ENCODE measurements around the gene PLD3.

DNA sequence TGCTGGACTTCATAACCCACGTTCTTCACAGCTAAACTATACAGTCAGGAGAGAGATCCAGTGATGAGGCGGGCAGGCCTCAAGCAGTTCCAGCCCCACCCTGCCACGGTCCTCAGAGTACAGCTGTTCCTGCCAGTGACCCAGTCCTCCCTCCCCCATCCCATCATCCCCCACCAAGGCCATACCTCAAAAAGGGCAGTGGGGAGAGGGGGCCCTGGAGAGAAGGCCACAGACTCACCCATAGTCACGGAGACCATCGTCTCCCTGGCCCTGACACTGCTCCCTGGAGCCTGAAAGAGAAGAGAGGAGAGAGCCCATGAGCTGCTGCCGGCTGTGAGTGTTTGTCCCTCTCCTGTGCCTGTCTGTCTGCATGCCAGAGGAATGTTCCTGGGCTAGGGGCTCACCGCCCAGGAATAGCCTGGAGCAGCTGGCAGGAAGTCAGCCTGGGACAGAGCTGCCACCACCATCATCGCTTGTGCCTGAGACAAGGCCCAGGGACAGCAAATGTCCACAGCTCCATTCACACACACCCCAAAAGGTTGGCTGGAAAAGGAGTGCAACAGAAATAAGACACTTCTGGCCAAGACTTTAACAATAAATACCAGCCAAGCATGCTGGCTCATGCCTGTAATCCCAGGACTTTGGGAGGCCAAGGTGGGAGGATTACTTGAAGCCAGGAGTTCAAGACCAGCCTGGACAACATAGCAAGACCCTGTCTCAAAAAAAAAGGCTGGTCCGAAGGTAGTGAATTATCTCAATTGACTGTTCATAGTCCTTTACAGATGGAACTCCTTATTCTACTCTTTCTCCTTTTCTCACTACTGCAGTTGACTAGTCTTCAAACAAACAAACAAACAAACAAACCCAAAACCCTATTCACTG is 6.7 kb upstream of the PLD3 start:
- TF ChIP-seq, protein P1, sequence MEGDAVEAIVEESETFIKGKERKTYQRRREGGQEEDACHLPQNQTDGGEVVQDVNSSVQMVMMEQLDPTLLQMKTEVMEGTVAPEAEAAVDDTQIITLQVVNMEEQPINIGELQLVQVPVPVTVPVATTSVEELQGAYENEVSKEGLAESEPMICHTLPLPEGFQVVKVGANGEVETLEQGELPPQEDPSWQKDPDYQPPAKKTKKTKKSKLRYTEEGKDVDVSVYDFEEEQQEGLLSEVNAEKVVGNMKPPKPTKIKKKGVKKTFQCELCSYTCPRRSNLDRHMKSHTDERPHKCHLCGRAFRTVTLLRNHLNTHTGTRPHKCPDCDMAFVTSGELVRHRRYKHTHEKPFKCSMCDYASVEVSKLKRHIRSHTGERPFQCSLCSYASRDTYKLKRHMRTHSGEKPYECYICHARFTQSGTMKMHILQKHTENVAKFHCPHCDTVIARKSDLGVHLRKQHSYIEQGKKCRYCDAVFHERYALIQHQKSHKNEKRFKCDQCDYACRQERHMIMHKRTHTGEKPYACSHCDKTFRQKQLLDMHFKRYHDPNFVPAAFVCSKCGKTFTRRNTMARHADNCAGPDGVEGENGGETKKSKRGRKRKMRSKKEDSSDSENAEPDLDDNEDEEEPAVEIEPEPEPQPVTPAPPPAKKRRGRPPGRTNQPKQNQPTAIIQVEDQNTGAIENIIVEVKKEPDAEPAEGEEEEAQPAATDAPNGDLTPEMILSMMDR (IDR thresholded peaks at IDR 0.05; ENCODE audit: extremely low read depth in 1 of 2, insufficient read depth in 1 of 2, low read depth in 1 of 2, low read length in 2 of 2), result no peak
- TF ChIP-seq POLR2AphosphoS5 (IDR thresholded peaks at IDR 0.05; ENCODE audit: insufficient read depth, low read depth, low read length), result no peak
- TF ChIP-seq MYC (IDR thresholded peaks at IDR 0.05; ENCODE audit: low read depth, low read length), result no peak
- TF ChIP-seq JUN (IDR thresholded peaks at IDR 0.05; ENCODE audit: borderline replicate concordance, insufficient read depth, insufficient read length, low read depth), result no peak
- no peak for TF ChIP-seq GATA2 (IDR thresholded peaks at IDR 0.05; ENCODE audit: insufficient read depth, insufficient read length, low read depth, low read length)
- no peak for TF ChIP-seq POLR2A (IDR thresholded peaks at IDR 0.05; ENCODE audit: low read depth, low read length)
- no peak for TF ChIP-seq EZH2 (IDR thresholded peaks at IDR 0.05; ENCODE audit: borderline replicate concordance, low read depth, low read length, severe bottlenecking)

Measured in endothelial cell of umbilical vein (primary cell).